SK-N-SH treated with all-trans-retinoic acid at 6 μM for 48 hours (cell line): ENCODE results near the gene CPA5.

ENCODE experiments used
- ARNTL ChIP-seq: fragments of 450-650 bp; formaldehyde crosslinking; IDR thresholded peaks from 2 replicates; pipeline ENCODE4 v1.5.0; 2020; ENCODE audit warnings: low read depth, mild to moderate bottlenecking, moderate library complexity, borderline replicate concordance
- CSDC2 ChIP-seq: fragments of 250-450 bp; sonication (Bioruptor Pico); IDR thresholded peaks from 2 replicates; pipeline ENCODE4 v1.5.0; 2020; ENCODE audit warnings: mild to moderate bottlenecking, moderate library complexity
- CSRNP3 ChIP-seq: fragments of 250-450 bp; sonication (Bioruptor Pico); IDR thresholded peaks from 2 replicates; pipeline ENCODE4 v1.5.1; 2021; ENCODE audit warnings: mild to moderate bottlenecking, moderate library complexity
- ESRRG ChIP-seq: fragments of 250-450 bp; sonication (Bioruptor Pico); IDR thresholded peaks from 2 replicates; pipeline ENCODE4 v1.6.1; 2021; ENCODE audit warnings: mild to moderate bottlenecking
- OSR1 ChIP-seq: fragments of 250-450 bp; sonication (Bioruptor Pico); IDR thresholded peaks from 2 replicates; pipeline ENCODE4 v1.8.0; 2022; ENCODE audit warnings: moderate library complexity, mild to moderate bottlenecking, inconsistent platforms
- PATZ1 ChIP-seq: fragments of 250-450 bp; sonication (Bioruptor Pico); IDR thresholded peaks from 2 replicates; pipeline ENCODE4 v1.8.0; 2020; ENCODE audit warnings: mild to moderate bottlenecking, moderate library complexity, borderline replicate concordance
- PPARA ChIP-seq: fragments of 250-450 bp; sonication (Bioruptor Pico); IDR thresholded peaks from 2 replicates; pipeline ENCODE4 v1.5.0; 2020; ENCODE audit warnings: mild to moderate bottlenecking, borderline replicate concordance
- RARB ChIP-seq: fragments of 250-450 bp; sonication (Bioruptor Pico); IDR thresholded peaks from 2 replicates; pipeline ENCODE4 v1.8.0; 2021; ENCODE audit warnings: mild to moderate bottlenecking, moderate library complexity
- TOX ChIP-seq: fragments of 250-450 bp; sonication (Bioruptor Pico); IDR thresholded peaks from 2 replicates; pipeline ENCODE4 v1.8.0; 2021; ENCODE audit warnings: mild to moderate bottlenecking, moderate library complexity, borderline replicate concordance
- ZFP3 ChIP-seq: fragments of 250-450 bp; sonication (Bioruptor Pico); IDR thresholded peaks from 2 replicates; pipeline ENCODE4 v1.5.0; 2020; ENCODE audit warnings: mild to moderate bottlenecking, moderate library complexity
- ZNF565 ChIP-seq: fragments of 450-650 bp; formaldehyde crosslinking; conservative IDR thresholded peaks from 2 replicates; pipeline ENCODE4 v1.5.0; 2020; ENCODE audit warnings: low read depth, mild to moderate bottlenecking, moderate library complexity
- TF ChIP-seq, protein P1 (sequence below): fragments of 250-450 bp; sonication (Bioruptor Pico); IDR thresholded peaks from 2 replicates; pipeline ENCODE4 v1.5.0; 2020; ENCODE audit warnings: mild to moderate bottlenecking, moderate library complexity

DNA sequence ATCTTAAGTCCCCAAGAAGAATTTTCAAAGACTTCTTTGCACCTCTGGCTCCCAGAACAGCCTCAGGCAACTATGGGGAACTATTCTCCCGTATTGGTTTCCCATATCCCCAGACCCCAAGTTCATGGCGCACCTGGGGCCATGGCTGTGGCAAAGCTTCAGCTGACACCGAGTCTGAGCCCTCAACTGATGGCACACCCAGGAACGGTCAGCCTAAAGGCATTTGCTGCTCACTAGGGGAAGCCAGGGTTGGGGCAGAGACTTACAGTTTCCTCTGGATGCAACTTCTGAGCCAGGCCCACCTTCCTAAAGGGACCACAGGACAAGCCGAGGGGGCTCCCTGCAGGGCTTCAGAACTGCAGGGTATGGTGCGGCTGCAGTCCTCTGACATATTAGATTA lies 21.9 kb downstream of the CPA5 start:
- TF ChIP-seq ESRRG (CRISPR knock-in tag) (no peak), PATZ1 (no peak), RARB (no peak), OSR1 (no peak), TOX (no peak), CSRNP3 (CRISPR knock-in tag) (no peak), CSDC2 (no peak), ZNF565 (CRISPR knock-in tag) (no peak), ARNTL (CRISPR knock-in tag) (no peak), ZFP3 (CRISPR knock-in tag) (no peak), PPARA (CRISPR knock-in tag) (no peak)
- TF ChIP-seq, protein P1, sequence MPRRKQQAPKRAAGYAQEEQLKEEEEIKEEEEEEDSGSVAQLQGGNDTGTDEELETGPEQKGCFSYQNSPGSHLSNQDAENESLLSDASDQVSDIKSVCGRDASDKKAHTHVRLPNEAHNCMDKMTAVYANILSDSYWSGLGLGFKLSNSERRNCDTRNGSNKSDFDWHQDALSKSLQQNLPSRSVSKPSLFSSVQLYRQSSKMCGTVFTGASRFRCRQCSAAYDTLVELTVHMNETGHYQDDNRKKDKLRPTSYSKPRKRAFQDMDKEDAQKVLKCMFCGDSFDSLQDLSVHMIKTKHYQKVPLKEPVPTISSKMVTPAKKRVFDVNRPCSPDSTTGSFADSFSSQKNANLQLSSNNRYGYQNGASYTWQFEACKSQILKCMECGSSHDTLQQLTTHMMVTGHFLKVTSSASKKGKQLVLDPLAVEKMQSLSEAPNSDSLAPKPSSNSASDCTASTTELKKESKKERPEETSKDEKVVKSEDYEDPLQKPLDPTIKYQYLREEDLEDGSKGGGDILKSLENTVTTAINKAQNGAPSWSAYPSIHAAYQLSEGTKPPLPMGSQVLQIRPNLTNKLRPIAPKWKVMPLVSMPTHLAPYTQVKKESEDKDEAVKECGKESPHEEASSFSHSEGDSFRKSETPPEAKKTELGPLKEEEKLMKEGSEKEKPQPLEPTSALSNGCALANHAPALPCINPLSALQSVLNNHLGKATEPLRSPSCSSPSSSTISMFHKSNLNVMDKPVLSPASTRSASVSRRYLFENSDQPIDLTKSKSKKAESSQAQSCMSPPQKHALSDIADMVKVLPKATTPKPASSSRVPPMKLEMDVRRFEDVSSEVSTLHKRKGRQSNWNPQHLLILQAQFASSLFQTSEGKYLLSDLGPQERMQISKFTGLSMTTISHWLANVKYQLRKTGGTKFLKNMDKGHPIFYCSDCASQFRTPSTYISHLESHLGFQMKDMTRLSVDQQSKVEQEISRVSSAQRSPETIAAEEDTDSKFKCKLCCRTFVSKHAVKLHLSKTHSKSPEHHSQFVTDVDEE (CRISPR knock-in tag), result no peak
